Measurements from ENCODE around the gene TMEM132C. TPM values are rescaled to one million over a fixed set of nuclear protein-coding genes. Genes with fewer than 3 reads are reported as not detected.

TMEM132C gene
- total and polyA plus RNA-seq, 2 of the 4 experiments (the other 2 are of a cell fraction): not detected

DNA sequence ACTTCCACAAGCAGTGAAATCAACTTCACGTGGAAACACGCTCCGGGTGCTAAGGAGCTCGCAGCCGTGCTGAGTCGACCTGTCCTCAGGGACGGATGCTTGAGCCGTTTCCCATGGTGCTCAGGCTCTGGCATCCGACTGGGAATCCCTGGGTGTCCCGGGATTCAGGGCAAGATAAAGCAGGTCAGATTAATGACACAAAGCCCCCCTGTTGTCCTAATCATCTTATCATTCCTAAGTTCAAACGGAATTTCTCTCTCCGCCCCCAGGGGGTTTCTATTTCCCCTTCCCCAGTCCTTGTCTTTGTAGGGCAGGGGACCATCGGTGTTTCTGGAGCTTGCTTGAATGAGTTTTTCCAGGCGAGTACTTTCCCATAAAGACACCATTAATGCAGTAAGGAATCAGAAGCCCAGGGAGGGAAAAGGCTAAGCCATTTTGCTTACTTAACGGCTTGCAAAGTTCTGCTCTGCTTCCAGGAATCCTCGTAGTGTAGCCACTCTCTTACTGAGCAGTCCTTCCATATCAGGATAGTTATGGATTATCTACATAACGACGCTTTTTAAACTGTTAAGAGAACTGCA is 116.5 kb downstream of the TMEM132C start:
- intact Hi-C loops (cut with micrococcal nuclease): no loop called here
- Histone ChIP-seq H2BK15ac (ENCODE audit: low read depth, low read length) (no peak overlapping the region), H2AK5ac (ENCODE audit: low read depth, low read length) (no peak overlapping the region), H3K9me1 (ENCODE audit: insufficient read depth, low read length) (no peaks in the 10 kb centered on the region), H3K23ac (ENCODE audit: low read depth, low read length) (no peak overlapping the region), H2BK5ac (ENCODE audit: low read depth, low read length, poor library complexity, severe bottlenecking) (no peak overlapping the region), H3K4me2 (ENCODE audit: low read depth, low read length) (no peak overlapping the region), H4K8ac (ENCODE audit: low read depth in 2 of 2, low read length in 2 of 2) (no peak overlapping the region), H2AFZ (replicated peaks; ENCODE audit: low read length, poor library complexity) (no peak overlapping the region), H3K14ac (replicated peaks; ENCODE audit: low read depth, low read length) (no peak overlapping the region), H2AK9ac (replicated peaks; ENCODE audit: low read depth, low read length, poor library complexity) (no peak overlapping the region), H2BK120ac (ENCODE audit: low read depth, low read length) (no peak overlapping the region), H3K9me3 (ENCODE audit: control insufficient read depth, insufficient read depth, low read length) (peaks cover 38% of the 10 kb centered on the region), H3K9ac (ENCODE audit: low read depth, low read length) (no peak overlapping the region), H3K27ac (ENCODE audit: insufficient read depth, low read length) (no peak overlapping the region), H3K27me3 (ENCODE audit: control insufficient read depth, insufficient read depth, low read length) (no peaks in the 10 kb centered on the region), H2BK20ac (ENCODE audit: low read depth, low read length) (no peak overlapping the region), H3K36me3 (ENCODE audit: control insufficient read depth, insufficient read depth, low read length) (no peaks in the 10 kb centered on the region), H3K79me1 (ENCODE audit: low read depth in 1 of 2, low read length in 2 of 2) (no peaks in the 10 kb centered on the region), H3K4ac (ENCODE audit: low read depth, low read length) (no peak overlapping the region), H3K4me3 (ENCODE audit: insufficient read depth, low read depth, low read length) (no peak overlapping the region), H4K91ac (ENCODE audit: insufficient read depth, low read depth, low read length) (no peak overlapping the region), H4K20me1 (ENCODE audit: insufficient read depth, low read length) (no peaks in the 10 kb centered on the region), H3K56ac (ENCODE audit: extremely low read depth, insufficient read depth, low read length) (no peak overlapping the region), H3K4me1 (ENCODE audit: control insufficient read depth, insufficient read depth, low read length) (no peaks in the 10 kb centered on the region), H3K18ac (ENCODE audit: low read depth, low read length) (no peak overlapping the region), H4K5ac (ENCODE audit: low read depth, low read length) (no peak overlapping the region)
- no peak for ATAC-seq (ENCODE audit: low read depth)
- dilution Hi-C loops (cut with HindIII; ENCODE audit: low sequenced_read_pairs, unreplicated experiment): no loop called here
- in situ Hi-C loops (cut with MboI; ENCODE audit: low sequenced_read_pairs): no loop called here
- POLR2A ChIA-PET (ENCODE audit: unreplicated experiment): no interaction called here
- CTCF ChIA-PET: no interaction called here
- DNase-seq: no peak
- BruUV-seq (replicated peaks): no TSS peak
- 40% methylated on average over 4 of the region's 18 CpGs; no CpG with 5 or more reads in 1 of the 2 experiments for WGBS, 2 experiments (ENCODE audit: extremely low coverage in 2 of 2, insufficient read length in 1 of 2)
- TF ChIP-seq, protein P1, sequence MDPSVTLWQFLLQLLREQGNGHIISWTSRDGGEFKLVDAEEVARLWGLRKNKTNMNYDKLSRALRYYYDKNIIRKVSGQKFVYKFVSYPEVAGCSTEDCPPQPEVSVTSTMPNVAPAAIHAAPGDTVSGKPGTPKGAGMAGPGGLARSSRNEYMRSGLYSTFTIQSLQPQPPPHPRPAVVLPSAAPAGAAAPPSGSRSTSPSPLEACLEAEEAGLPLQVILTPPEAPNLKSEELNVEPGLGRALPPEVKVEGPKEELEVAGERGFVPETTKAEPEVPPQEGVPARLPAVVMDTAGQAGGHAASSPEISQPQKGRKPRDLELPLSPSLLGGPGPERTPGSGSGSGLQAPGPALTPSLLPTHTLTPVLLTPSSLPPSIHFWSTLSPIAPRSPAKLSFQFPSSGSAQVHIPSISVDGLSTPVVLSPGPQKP (IDR thresholded peaks at IDR 0.05; ENCODE audit: borderline replicate concordance, low read depth, low read length): no peak
- no peak for TF ChIP-seq BHLHE40 (IDR thresholded peaks at IDR 0.05; ENCODE audit: low read depth, low read length)
- TF ChIP-seq CTCF (conservative IDR thresholded peaks at IDR 0.05; ENCODE audit: low read depth, low read length): no peak
- TF ChIP-seq MAZ (IDR thresholded peaks at IDR 0.05; ENCODE audit: borderline replicate concordance, low read depth, low read length): no peak
- no peak for TF ChIP-seq SMC3 (IDR thresholded peaks at IDR 0.05; ENCODE audit: low read depth, low read length)
- TF ChIP-seq RCOR1 (IDR thresholded peaks at IDR 0.05; ENCODE audit: insufficient replicate concordance, low read length): no peak
- no peak for TF ChIP-seq CEBPB (IDR thresholded peaks at IDR 0.05; ENCODE audit: low read depth, low read length)
- no peak for TF ChIP-seq MAFK (IDR thresholded peaks at IDR 0.05; ENCODE audit: low read depth, low read length)
- no peak for TF ChIP-seq FOS (IDR thresholded peaks at IDR 0.05; ENCODE audit: low read depth, low read length)
- TF ChIP-seq RAD21 (IDR thresholded peaks at IDR 0.05; ENCODE audit: low read length): no peak
- TF ChIP-seq, protein P2, sequence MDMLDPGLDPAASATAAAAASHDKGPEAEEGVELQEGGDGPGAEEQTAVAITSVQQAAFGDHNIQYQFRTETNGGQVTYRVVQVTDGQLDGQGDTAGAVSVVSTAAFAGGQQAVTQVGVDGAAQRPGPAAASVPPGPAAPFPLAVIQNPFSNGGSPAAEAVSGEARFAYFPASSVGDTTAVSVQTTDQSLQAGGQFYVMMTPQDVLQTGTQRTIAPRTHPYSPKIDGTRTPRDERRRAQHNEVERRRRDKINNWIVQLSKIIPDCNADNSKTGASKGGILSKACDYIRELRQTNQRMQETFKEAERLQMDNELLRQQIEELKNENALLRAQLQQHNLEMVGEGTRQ (IDR thresholded peaks at IDR 0.05; ENCODE audit: low read depth, low read length): no peak
- no peak for TF ChIP-seq RFX5 (IDR thresholded peaks at IDR 0.05; ENCODE audit: low read depth, low read length)

All from IMR-90 (cell line).